Loucy (cell line): ENCODE data around the gene STT3B.

Experiments used
- CTCF ChIP-seq: fragments of 200-600 bp; sonication (generic); conservative IDR thresholded peaks from 2 replicates; pipeline ENCODE4 v1.5.1; 2014; ENCODE audit warnings: mild to moderate bottlenecking, antibody characterized with exemption, low read length
- EZH2phosphoT487 ChIP-seq: fragments of 200-600 bp; IDR thresholded peaks from 2 replicates; pipeline ENCODE4 v1.6.1; 2018; ENCODE audit warnings: antibody characterized with exemption, mild to moderate bottlenecking, moderate library complexity, borderline replicate concordance

DNA sequence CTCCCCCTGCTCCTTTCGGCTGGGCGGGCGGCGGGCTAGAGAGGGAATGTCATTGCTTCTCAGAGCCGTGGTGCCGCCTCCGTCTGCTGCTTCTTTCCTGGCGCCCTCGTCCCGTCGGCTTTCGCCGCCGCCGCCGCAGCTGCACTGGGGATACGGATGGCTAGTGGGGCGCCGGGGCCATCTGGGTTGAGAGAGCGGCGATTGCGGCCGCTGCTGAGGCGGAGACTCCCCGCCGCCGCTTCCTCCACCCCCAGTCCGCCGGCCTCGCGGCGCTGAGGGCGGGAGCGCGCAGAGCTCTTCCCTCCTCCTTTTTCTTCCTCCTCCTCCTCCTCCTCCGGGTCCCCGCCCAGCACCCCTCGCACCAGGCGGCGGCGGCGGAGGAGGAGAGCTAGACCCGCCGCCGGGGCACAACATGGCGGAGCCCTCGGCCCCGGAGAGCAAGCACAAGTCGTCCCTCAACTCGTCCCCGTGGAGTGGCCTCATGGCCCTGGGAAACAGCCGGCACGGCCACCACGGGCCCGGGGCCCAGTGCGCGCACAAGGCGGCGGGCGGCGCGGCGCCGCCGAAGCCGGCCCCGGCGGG is at the start of gene STT3B:
- TF ChIP-seq CTCF (no peak), EZH2phosphoT487 (no peak)
